Breast epithelium (tissue), 3 donors: ENCODE data around the gene TRIM9.
"Not testable (repeated sequence)": the region's sequence is repeated elsewhere in the genome, so short reads cannot be mapped to it uniquely, and the experiment has no call there.

Experiments used
- POLR2AphosphoS5 ChIP-seq, 3 donors: sonication (generic); formaldehyde crosslinking; IDR thresholded peaks; one replicate each; pipeline ENCODE4 v1.6.1; 2017; ENCODE audit warnings: antibody characterized with exemption in 3 of 3
- TF ChIP-seq, protein P1 (sequence below), 3 donors: fragments of 450-650 bp; IDR thresholded peaks; one replicate each; pipeline ENCODE4 v1.5.1; 2016 to 2017; ENCODE audit warnings: antibody characterized with exemption in 3 of 3, mild to moderate bottlenecking in 3 of 3, moderate library complexity in 3 of 3

DNA sequence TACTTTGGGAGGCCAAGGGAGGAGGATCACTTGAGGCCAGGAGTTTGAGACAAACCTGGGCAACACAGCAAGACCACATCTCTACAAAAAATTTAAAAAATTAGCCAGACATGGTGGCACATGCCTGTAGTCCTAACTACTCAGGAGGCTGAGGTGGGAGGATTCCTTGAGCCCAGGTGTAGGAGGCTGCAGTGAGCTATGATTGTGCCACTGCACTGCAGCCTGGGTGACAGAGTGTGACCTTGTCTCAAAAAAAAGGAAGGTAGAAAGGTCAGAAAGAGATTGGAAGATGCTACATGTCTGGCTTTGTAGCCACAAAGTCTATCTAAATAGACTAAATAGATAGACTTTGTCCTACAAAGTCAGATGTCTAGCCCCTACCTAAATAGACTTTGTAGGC is 100.7 kb downstream of the TRIM9 start:
- TF ChIP-seq, protein P1, sequence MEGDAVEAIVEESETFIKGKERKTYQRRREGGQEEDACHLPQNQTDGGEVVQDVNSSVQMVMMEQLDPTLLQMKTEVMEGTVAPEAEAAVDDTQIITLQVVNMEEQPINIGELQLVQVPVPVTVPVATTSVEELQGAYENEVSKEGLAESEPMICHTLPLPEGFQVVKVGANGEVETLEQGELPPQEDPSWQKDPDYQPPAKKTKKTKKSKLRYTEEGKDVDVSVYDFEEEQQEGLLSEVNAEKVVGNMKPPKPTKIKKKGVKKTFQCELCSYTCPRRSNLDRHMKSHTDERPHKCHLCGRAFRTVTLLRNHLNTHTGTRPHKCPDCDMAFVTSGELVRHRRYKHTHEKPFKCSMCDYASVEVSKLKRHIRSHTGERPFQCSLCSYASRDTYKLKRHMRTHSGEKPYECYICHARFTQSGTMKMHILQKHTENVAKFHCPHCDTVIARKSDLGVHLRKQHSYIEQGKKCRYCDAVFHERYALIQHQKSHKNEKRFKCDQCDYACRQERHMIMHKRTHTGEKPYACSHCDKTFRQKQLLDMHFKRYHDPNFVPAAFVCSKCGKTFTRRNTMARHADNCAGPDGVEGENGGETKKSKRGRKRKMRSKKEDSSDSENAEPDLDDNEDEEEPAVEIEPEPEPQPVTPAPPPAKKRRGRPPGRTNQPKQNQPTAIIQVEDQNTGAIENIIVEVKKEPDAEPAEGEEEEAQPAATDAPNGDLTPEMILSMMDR (IDR thresholded peaks at IDR 0.05), result not testable (repeated sequence)
- not testable (repeated sequence) for TF ChIP-seq POLR2AphosphoS5 (IDR thresholded peaks at IDR 0.05)
